Measurements from ENCODE around the gene GMCL1. TPM values are rescaled to one million over a fixed set of nuclear protein-coding genes. Genes with fewer than 3 reads are reported as not detected.
"Not testable (repeated sequence)": the region's sequence is repeated elsewhere in the genome, so short reads cannot be mapped to it uniquely, and the experiment has no call there.

The GMCL1 gene
- total and polyA plus RNA-seq, 4 donors = 10.8 to 16.9 (median 14.7) TPM

DNA sequence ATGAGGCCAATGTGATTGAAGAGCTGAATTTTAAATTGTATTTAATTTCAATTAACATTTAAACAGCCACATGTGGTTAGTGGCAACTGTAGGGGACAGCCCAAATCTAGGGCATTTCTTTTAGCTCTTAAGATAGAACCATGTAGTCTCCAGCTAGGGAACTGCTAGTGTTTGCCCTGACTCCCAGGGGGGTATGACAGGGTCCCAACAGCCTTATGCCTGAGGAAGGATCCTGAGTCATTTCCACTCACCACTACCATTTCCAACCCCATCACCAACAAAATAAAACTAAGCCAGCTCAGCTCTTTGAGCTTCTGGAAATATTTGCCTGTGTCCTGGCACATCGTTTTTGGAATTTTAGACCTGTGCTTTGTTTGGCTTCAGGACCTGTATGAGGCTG is 13.7 kb upstream of the GMCL1 start:
- no peak overlapping the region for H3K4me3 ChIP-seq (ENCODE audit: low read length in 2 of 2)

DNA sequence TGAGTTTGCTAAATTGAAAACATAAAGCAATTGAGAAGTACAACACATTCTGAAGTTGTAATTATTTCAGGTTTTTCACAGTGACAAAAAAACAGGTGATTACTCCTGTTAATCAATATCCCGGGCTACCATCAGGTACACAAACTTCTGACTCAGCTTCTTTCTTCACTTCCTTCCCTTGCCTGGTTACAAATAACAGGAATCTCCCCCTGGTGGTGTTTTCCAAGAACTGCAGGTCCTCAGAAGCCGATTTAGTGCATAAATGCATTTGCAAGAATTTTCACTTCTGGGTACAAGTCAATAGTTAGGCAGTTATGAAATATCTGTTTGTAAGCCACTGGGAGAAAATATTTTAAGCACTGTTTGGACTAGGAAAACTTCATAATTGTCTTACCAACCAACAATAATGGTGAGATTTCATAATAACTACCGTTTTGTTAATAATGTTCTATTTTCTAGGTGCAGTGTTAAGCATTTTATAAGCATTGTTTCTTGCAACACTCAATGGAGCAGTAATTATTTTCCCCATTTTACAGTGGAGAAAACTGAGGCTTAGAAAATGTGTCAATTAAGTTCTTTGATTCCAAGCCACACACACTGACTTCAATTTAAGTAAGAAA is 12.4 kb upstream of the GMCL1 start:
- H3K27me3 ChIP-seq (ENCODE audit: control insufficient read depth in 1 of 2, insufficient read depth in 2 of 2, low read length in 1 of 2) = no peaks in the 10 kb centered on the region
- H3K9me3 ChIP-seq (ENCODE audit: control insufficient read depth, low read length) = no peaks in the 10 kb centered on the region
- H3K4me1 ChIP-seq (ENCODE audit: control insufficient read depth in 1 of 2, insufficient read depth in 2 of 2, low read length in 2 of 2) = no peaks in the 10 kb centered on the region
- DNase-seq (peak in 1 of 2 donors; percentile 74), ATAC-seq (ENCODE audit: low FRiP score) (peak; percentile 84)
- intact Hi-C loops (cut with DNase I) = loop anchor here in 1 of 2 donors (1.0 kb wide), 1 partner anchor 93 kb away; no protein-coding TSS in a partner anchor
- H3K27ac ChIP-seq (ENCODE audit: low read depth in 1 of 2, low read length in 2 of 2) = no peak overlapping the region
- 26 to 28% methylated on average over 3 of the region's 3 CpGs for WGBS, 2 donors
- H3K4me3 ChIP-seq (ENCODE audit: low read length in 2 of 2) = no peak overlapping the region
- H3K36me3 ChIP-seq (ENCODE audit: control insufficient read depth in 1 of 2, insufficient read depth in 2 of 2, low read length in 1 of 2) = peaks cover 0 to 6% of the 10 kb centered on the region in 2 donors

More for the DNA sequence above, 13.7 kb upstream of the GMCL1 start:
- Histone ChIP-seq H3K27ac (ENCODE audit: low read depth in 1 of 2, low read length in 2 of 2) (no peak overlapping the region), H3K27me3 (ENCODE audit: control insufficient read depth in 1 of 2, insufficient read depth in 2 of 2, low read length in 1 of 2) (no peaks in the 10 kb centered on the region), H3K4me1 (ENCODE audit: control insufficient read depth in 1 of 2, insufficient read depth in 2 of 2, low read length in 2 of 2) (no peaks in the 10 kb centered on the region), H3K36me3 (ENCODE audit: control insufficient read depth in 1 of 2, insufficient read depth in 2 of 2, low read length in 1 of 2) (peaks cover 0 to 2% of the 10 kb centered on the region in 2 donors), H3K9me3 (ENCODE audit: control insufficient read depth, low read length) (no peaks in the 10 kb centered on the region)
- intact Hi-C loops (cut with DNase I) = loop anchor here in 1 of 2 donors (2.0 kb wide), 1 partner anchor 91 kb away; no protein-coding TSS in a partner anchor
- DNase-seq = no peak
- WGBS, 2 donors = 0 to 8% methylated on average over 1 of the region's 1 CpG
- no peak for ATAC-seq (ENCODE audit: low FRiP score)

GRCh38 chr2:69817729-69818501 is 11.5 kb upstream of the GMCL1 start:
- no peaks in the 10 kb centered on the region for H3K27me3 ChIP-seq (ENCODE audit: control insufficient read depth in 1 of 2, insufficient read depth in 2 of 2, low read length in 1 of 2)
- no peaks in the 10 kb centered on the region for H3K9me3 ChIP-seq (ENCODE audit: control insufficient read depth, low read length)
- no peak overlapping the region for H3K27ac ChIP-seq (ENCODE audit: low read depth in 1 of 2, low read length in 2 of 2)
- no peak for ATAC-seq (ENCODE audit: low FRiP score)
- peaks cover 0 to 6% of the 10 kb centered on the region in 2 donors for H3K36me3 ChIP-seq (ENCODE audit: control insufficient read depth in 1 of 2, insufficient read depth in 2 of 2, low read length in 1 of 2)
- WGBS, 2 donors = 83 to 89% methylated on average over 4 of the region's 4 CpGs
- H3K4me1 ChIP-seq (ENCODE audit: control insufficient read depth in 1 of 2, insufficient read depth in 2 of 2, low read length in 2 of 2) = no peaks in the 10 kb centered on the region
- H3K4me3 ChIP-seq (ENCODE audit: low read length in 2 of 2) = no peak overlapping the region
- no peak for DNase-seq
- intact Hi-C loops (cut with DNase I) = loop anchor here in 1 of 2 donors (1.0 kb wide), 1 partner anchor 94 kb away; no protein-coding TSS in a partner anchor

DNA sequence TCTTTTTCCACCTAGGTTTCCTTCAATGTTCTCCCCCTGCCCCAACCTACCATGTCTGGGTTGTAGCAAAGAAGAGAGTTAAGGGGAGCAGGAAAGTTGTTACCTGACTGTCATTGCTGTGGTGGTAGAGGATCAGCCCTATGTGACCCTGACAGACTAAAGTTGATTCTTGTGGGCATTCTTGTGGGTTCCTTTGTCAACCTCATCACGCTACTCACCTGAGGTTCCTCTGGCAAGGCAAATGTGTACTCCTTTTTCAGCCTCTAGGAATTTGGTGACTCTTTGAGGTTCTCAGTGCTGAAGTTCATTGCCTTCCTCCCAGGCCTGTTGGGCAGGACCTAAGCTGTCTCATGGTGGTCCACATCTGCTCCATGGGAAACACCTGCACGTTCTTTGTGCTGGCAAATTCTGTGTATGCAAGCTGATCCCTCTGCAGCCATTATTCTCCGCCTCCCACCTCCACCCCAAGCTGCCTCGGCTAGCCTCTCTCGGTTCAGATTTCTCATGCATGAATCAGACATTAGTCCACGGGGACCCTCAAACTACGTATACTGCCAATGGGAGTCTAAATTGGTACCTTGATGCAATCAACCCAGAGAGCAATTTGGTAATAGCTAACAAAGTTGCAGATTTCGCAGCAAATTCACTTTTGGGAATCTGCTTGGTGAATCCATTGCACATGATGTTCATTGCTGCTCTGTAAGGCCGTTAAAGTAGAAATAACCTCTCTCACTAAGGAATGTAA is 1.5 kb upstream of the GMCL1 start:
- ATAC-seq (ENCODE audit: low FRiP score) = no peak
- Histone ChIP-seq H3K9me3 (ENCODE audit: control insufficient read depth, low read length) (no peaks in the 10 kb centered on the region), H3K36me3 (ENCODE audit: control insufficient read depth in 1 of 2, insufficient read depth in 2 of 2, low read length in 1 of 2) (no peaks in the 10 kb centered on the region), H3K4me1 (ENCODE audit: control insufficient read depth in 1 of 2, insufficient read depth in 2 of 2, low read length in 2 of 2) (no peaks in the 10 kb centered on the region), H3K4me3 (ENCODE audit: low read length in 2 of 2) (no peak overlapping the region), H3K27me3 (ENCODE audit: control insufficient read depth in 1 of 2, insufficient read depth in 2 of 2, low read length in 1 of 2) (no peaks in the 10 kb centered on the region), H3K27ac (ENCODE audit: low read depth in 1 of 2, low read length in 2 of 2) (no peak overlapping the region)
- DNase-seq = no peak
- intact Hi-C loops (cut with DNase I) = loop anchor here (5.0 to 10.0 kb wide), 2 partner anchors 86 to 243 kb away; partner anchors contain the start of gene ANXA4 (in 1 of the 2)
- 64 to 72% methylated on average over 9 of the region's 9 CpGs for WGBS, 2 donors

DNA sequence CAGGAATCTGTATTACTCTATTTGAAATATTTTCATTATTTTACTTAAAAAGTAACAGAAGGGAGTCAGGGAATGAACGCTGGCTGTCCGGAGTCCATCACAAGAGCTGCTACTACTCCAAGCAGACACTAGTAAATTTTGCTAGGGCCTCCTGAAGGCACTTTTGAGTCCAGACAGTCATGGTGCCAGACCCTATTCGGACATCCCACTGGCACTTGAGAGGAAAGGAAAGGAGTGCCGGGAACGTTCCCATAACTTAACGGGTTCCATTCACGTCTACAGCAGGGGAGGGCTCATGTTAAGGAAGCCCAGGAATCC is 563 bp upstream of the GMCL1 start:
- peak overlapping the region; percentile 68 to 88 for H3K4me3 ChIP-seq (ENCODE audit: low read length in 2 of 2)
- WGBS, 2 donors = 6% methylated on average over 7 of the region's 7 CpGs
- DNase-seq (no peak), ATAC-seq (ENCODE audit: low FRiP score) (no peak)
- no peaks in the 10 kb centered on the region for H3K27me3 ChIP-seq (ENCODE audit: control insufficient read depth in 1 of 2, insufficient read depth in 2 of 2, low read length in 1 of 2)
- intact Hi-C loops (cut with DNase I) = loop anchor here (5.0 to 10.0 kb wide), 2 partner anchors 87 to 244 kb away; partner anchors contain the start of gene ANXA4 (in 1 of the 2)
- H3K9me3 ChIP-seq (ENCODE audit: control insufficient read depth, low read length) = no peaks in the 10 kb centered on the region
- no peaks in the 10 kb centered on the region for H3K36me3 ChIP-seq (ENCODE audit: control insufficient read depth in 1 of 2, insufficient read depth in 2 of 2, low read length in 1 of 2)
- H3K4me1 ChIP-seq (ENCODE audit: control insufficient read depth in 1 of 2, insufficient read depth in 2 of 2, low read length in 2 of 2) = no peaks in the 10 kb centered on the region
- peak overlapping the region; percentile 62 to 97 for H3K27ac ChIP-seq (ENCODE audit: low read depth in 1 of 2, low read length in 2 of 2)

DNA sequence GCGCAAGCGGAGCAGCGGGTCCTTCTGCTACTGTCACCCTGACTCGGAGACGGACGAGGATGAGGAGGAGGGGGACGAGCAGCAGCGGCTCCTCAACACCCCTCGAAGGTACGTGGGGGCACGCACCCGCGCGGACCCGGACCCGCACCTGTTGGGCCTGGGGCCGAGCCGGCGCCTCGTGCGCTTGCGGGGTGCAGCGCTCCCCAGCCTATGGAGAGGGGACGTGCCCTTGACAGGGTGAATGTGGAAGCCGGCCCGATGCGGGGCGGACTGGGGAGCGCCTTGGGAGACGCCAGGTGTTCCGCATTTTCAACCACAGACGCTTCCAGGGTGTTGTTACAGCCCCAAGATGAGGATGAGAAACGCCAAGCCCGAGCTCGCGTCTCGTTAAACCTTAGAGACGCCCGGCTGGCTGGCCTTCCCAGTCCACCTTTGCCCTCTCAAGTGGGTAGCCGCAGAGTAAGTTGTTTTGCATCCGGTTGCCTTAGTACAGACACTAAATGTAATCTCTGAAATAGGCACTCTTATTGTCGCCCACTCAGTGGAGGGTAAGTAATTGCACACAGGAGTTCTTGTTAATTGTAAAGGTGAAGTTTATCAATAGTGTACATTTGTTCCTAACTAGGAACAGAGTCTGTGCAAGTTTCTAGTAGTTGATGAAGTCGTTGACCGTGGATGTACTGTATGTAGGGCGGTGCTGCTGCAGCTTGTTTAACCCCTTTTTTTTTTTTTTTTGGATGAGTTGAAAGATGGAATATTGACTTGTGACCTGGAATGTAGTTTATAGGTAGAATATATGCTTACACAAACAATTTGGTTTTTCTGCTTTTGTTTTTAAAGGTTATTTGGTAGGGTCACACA is 815 bp downstream of the GMCL1 start:
- Histone ChIP-seq H3K27me3 (ENCODE audit: control insufficient read depth in 1 of 2, insufficient read depth in 2 of 2, low read length in 1 of 2) (no peaks in the 10 kb centered on the region), H3K9me3 (ENCODE audit: control insufficient read depth, low read length) (no peaks in the 10 kb centered on the region), H3K4me1 (ENCODE audit: control insufficient read depth in 1 of 2, insufficient read depth in 2 of 2, low read length in 2 of 2) (no peaks in the 10 kb centered on the region), H3K4me3 (ENCODE audit: low read length in 2 of 2) (peak overlapping the region; percentile 68 to 92), H3K27ac (ENCODE audit: low read depth in 1 of 2, low read length in 2 of 2) (no peak overlapping the region), H3K36me3 (ENCODE audit: control insufficient read depth in 1 of 2, insufficient read depth in 2 of 2, low read length in 1 of 2) (no peaks in the 10 kb centered on the region)
- intact Hi-C loops (cut with DNase I) = no loop called here
- ATAC-seq (ENCODE audit: low FRiP score) (peak; percentile 44), DNase-seq (peak; percentile 59 to 80)
- WGBS, 2 donors = 1% methylated on average over 45 of the region's 45 CpGs

- H3K4me1 ChIP-seq (ENCODE audit: control insufficient read depth in 1 of 2, insufficient read depth in 2 of 2, low read length in 2 of 2); intact Hi-C loops (cut with DNase I); DNase-seq; H3K27ac ChIP-seq (ENCODE audit: low read depth in 1 of 2, low read length in 2 of 2); H3K9me3 ChIP-seq (ENCODE audit: control insufficient read depth, low read length); ATAC-seq (ENCODE audit: low FRiP score); H3K36me3 ChIP-seq (ENCODE audit: control insufficient read depth in 1 of 2, insufficient read depth in 2 of 2, low read length in 1 of 2); H3K27me3 ChIP-seq (ENCODE audit: control insufficient read depth in 1 of 2, insufficient read depth in 2 of 2, low read length in 1 of 2): not testable (repeated sequence)
- WGBS, 2 donors = 80 to 83% methylated on average over 13 of the region's 13 CpGs
- peak overlapping the region; percentile 68 to 92 for H3K4me3 ChIP-seq (ENCODE audit: low read length in 2 of 2)
Observed at GRCh38 chr2:69830906-69831241, 1.4 kb downstream of the GMCL1 start.

GRCh38 chr2:69831354-69831905 is 2.0 kb downstream of the GMCL1 start:
- Histone ChIP-seq H3K4me3 (ENCODE audit: low read length in 2 of 2) (no peak overlapping the region), H3K27ac (ENCODE audit: low read depth in 1 of 2, low read length in 2 of 2) (no peak overlapping the region), H3K27me3 (ENCODE audit: control insufficient read depth in 1 of 2, insufficient read depth in 2 of 2, low read length in 1 of 2) (no peaks in the 10 kb centered on the region), H3K4me1 (ENCODE audit: control insufficient read depth in 1 of 2, insufficient read depth in 2 of 2, low read length in 2 of 2) (no peaks in the 10 kb centered on the region), H3K9me3 (ENCODE audit: control insufficient read depth, low read length) (no peaks in the 10 kb centered on the region), H3K36me3 (ENCODE audit: control insufficient read depth in 1 of 2, insufficient read depth in 2 of 2, low read length in 1 of 2) (no peaks in the 10 kb centered on the region)
- 89 to 91% methylated on average over 6 of the region's 6 CpGs for WGBS, 2 donors
- intact Hi-C loops (cut with DNase I) = no loop called here
- DNase-seq (no peak), ATAC-seq (ENCODE audit: low FRiP score) (no peak)
